CD14-positive monocyte (primary cell): Measurements from ENCODE around the gene APBA2. TPM values are rescaled to one million over a fixed set of nuclear protein-coding genes. Genes with fewer than 3 reads are reported as not detected.

Experiments used
- DNase-seq, 3 donors: peaks; one replicate each; pipeline ENCODE4 v3.0.0-alpha.2; 2011 to 2022
- H2AFZ ChIP-seq: 2 replicates; pipeline ENCODE4 v1.6.0; 2012; ENCODE audit warnings: mild to moderate bottlenecking, low read depth, low read length, inconsistent platforms; ENCODE audit not compliant: insufficient read depth, poor library complexity, severe bottlenecking
- H3K27ac ChIP-seq, 2 donors: 1 replicate in 1 of 2; 2 replicates in 1 of 2; pipeline ENCODE4 v1.5.1; 2012 to 2013; ENCODE audit warnings: low read length in 2 of 2, control low read depth in 1 of 2, inconsistent platforms in 1 of 2, low read depth in 1 of 2, mild to moderate bottlenecking in 1 of 2
- H3K27me3 ChIP-seq, 2 donors: one replicate each; pipeline versions ENCODE4 v1.6.0 to v1.6.1; 2011 to 2013; ENCODE audit warnings: low read length in 2 of 2; ENCODE audit not compliant: control insufficient read depth in 2 of 2, insufficient read depth in 2 of 2
- H3K36me3 ChIP-seq, 2 donors: replicated peaks in 1 of 2; 1 replicate in 1 of 2; 2 replicates in 1 of 2; pipeline versions ENCODE4 v1.5.1 to v1.6.1; 2012 to 2013; ENCODE audit warnings: low read length in 2 of 2, control low read depth in 1 of 2, inconsistent platforms in 1 of 2, mild to moderate bottlenecking in 1 of 2; ENCODE audit not compliant: insufficient read depth in 2 of 2, control insufficient read depth in 1 of 2
- H3K4me1 ChIP-seq, 2 donors: 1 replicate in 1 of 2; 2 replicates in 1 of 2; pipeline versions ENCODE4 v1.5.1 to v1.6.1; 2012 to 2013; ENCODE audit warnings: low read length in 2 of 2, control low read depth in 1 of 2, inconsistent platforms in 1 of 2, mild to moderate bottlenecking in 1 of 2, moderate library complexity in 1 of 2; ENCODE audit not compliant: insufficient read depth in 2 of 2, control insufficient read depth in 1 of 2
- H3K4me2 ChIP-seq: replicated peaks from 2 replicates; pipeline ENCODE3; 2012; ENCODE audit warnings: low read length, moderate library complexity, mild to moderate bottlenecking; ENCODE audit not compliant: poor library complexity, severe bottlenecking; ENCODE audit errors: extremely low read depth
- H3K4me3 ChIP-seq, 3 experiments: fragments of 200-600 bp in 1 of 3; sonication (generic) in 1 of 3; replicated peaks in 1 of 3; 1 replicate in 2 of 3; 2 replicates in 1 of 3; pipeline ENCODE4 v1.5.1; 2011 to 2013; ENCODE audit warnings: low read length in 3 of 3, mild to moderate bottlenecking in 3 of 3, control low read depth in 2 of 3, low read depth in 2 of 3, inconsistent platforms in 1 of 3, moderate library complexity in 1 of 3
- H3K79me2 ChIP-seq: 2 replicates; pipeline ENCODE4 v1.6.0; 2012; ENCODE audit warnings: mild to moderate bottlenecking, control low read depth, inconsistent platforms, low read length, moderate library complexity; ENCODE audit not compliant: insufficient read depth
- H3K9ac ChIP-seq: 2 replicates; pipeline ENCODE4 v1.6.0; 2017; ENCODE audit warnings: low read length, mild to moderate bottlenecking; ENCODE audit not compliant: insufficient read depth, poor library complexity, severe bottlenecking
- H3K9me3 ChIP-seq, 2 donors: replicated peaks in 1 of 2; 1 replicate in 1 of 2; 2 replicates in 1 of 2; pipeline versions ENCODE4 v1.5.1 to v1.6.1; 2012 to 2013; ENCODE audit warnings: low read length in 2 of 2, control low read depth in 1 of 2; ENCODE audit not compliant: control insufficient read depth in 1 of 2, insufficient read depth in 1 of 2
- H4K20me1 ChIP-seq: 2 replicates; pipeline ENCODE4 v1.6.0; 2012; ENCODE audit warnings: mild to moderate bottlenecking, low read length, control low read depth, moderate library complexity; ENCODE audit not compliant: insufficient read depth
- H3K27ac Mint-ChIP-seq, 7 donors: one replicate each; pipeline ENCODE4 v1.8.0; 2020; ENCODE audit warnings: mild to moderate bottlenecking in 7 of 7, mixed read lengths in 7 of 7, moderate library complexity in 6 of 7, inconsistent platforms in 2 of 7
- H3K27me3 Mint-ChIP-seq, 3 donors: one replicate each; pipeline ENCODE4 v1.8.0; 2021 to 2022; ENCODE audit warnings: low read depth in 3 of 3, mild to moderate bottlenecking in 3 of 3, mixed read lengths in 3 of 3, moderate library complexity in 3 of 3, inconsistent platforms in 1 of 3
- H3K36me3 Mint-ChIP-seq, 2 donors: one replicate each; pipeline ENCODE4 v1.8.0; 2020; ENCODE audit warnings: mixed read lengths in 2 of 2, inconsistent platforms in 1 of 2, mild to moderate bottlenecking in 1 of 2
- H3K4me1 Mint-ChIP-seq: one replicate; pipeline ENCODE4 v1.8.0; 2020; ENCODE audit warnings: mild to moderate bottlenecking, mixed read lengths
- H3K4me3 Mint-ChIP-seq, 2 donors: one replicate each; pipeline ENCODE4 v1.8.0; 2020; ENCODE audit warnings: mild to moderate bottlenecking in 2 of 2, mixed read lengths in 2 of 2, moderate library complexity in 1 of 2
- H3K9me3 Mint-ChIP-seq, 7 donors: one replicate each; pipeline ENCODE4 v1.8.0; 2020 to 2022; ENCODE audit warnings: mixed read lengths in 7 of 7, mild to moderate bottlenecking in 6 of 7, moderate library complexity in 6 of 7, inconsistent platforms in 2 of 7
- WGBS: methylation state at CpG from one replicate; pipeline ENCODE4 v1.1.5; 2013; ENCODE audit warnings: missing lambda C conversion rate; ENCODE audit not compliant: insufficient coverage; 5-methylcytosine and 5-hydroxymethylcytosine counted together
- intact Hi-C, 2 donors: fragments of 100-400 bp; cut with micrococcal nuclease; formaldehyde crosslinking; loops; one replicate each; pipeline versions ENCODE4 v1.15.0 to v1.15.1; 2023
- polyA plus RNA-seq, 3 donors: library from polyadenylated mRNA; depleted of rRNA in 1 of 3; unstranded in 2 of 3; stranded (reverse) in 1 of 3; fragments of 300-500 nt in 2 of 3; fragments of >200 nt in 1 of 3; fragmentation: Illumina TruSeq in 2 of 3; gene quantifications; 1 replicate in 2 of 3; 2 replicates in 1 of 3; pipeline ENCODE4 v1.2.3, GENCODE V29; 2012 to 2021
- TF ChIP-seq, protein P1 (sequence below): fragments of 200-600 bp; IDR thresholded peaks from one replicate; pipeline ENCODE4 v1.8.0; 2022; ENCODE audit warnings: antibody characterized with exemption, mild to moderate bottlenecking

APBA2 gene
- polyA plus RNA-seq, 3 donors, result 0.30 TPM; not detected in 2

DNA sequence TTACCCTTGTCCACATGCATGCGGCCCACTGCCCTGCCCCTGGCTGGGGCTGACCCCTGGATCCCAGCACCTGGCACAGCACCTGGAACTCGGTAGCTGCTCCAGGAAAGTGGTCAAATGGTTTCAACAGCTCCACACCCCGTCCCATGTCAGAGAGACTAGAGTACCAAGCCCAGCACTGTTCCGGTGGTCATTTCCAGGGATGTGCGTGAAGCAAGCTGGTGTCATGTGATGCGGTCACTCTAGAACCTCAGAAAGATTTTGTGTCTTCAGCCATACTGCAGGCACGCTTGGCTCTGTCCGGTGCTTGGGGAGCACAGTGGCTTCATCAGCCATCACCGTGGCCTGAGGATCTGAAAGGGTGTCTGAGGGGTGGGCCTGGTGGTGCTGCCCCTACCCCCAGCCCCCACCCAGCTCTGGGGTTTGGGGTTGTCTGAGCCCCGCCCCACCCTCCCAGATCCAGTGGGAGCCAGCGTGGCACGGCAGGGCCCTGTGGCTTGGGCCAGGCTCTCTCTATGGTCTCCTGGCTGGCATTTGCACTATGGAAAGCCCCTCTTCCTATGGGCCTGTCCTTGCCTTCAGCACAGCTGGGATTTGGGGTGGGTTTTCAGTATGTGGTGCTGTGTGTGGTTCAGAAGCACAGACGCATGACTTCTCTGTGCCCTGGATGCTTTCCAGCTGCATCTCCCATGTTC, 15.3 kb downstream of the APBA2 start:
- H3K9ac ChIP-seq, result no peak overlapping the region
- no peak for DNase-seq
- Mint-ChIP-seq H3K4me1 (peaks cover 12% of the 10 kb centered on the region), H3K9me3 (peaks cover 0 to 2% (median 2%) of the 10 kb centered on the region in 7 donors), H3K4me3 (no peak overlapping the region), H3K27me3 (peaks cover 3 to 6% (median 5%) of the 10 kb centered on the region in 3 donors), H3K36me3 (no peaks in the 10 kb centered on the region), H3K27ac (no peak overlapping the region)
- no peak overlapping the region for H2AFZ ChIP-seq
- H3K36me3 ChIP-seq, result no peaks in the 10 kb centered on the region
- H3K4me2 ChIP-seq, result no peak overlapping the region
- H3K27me3 ChIP-seq, result no peaks in the 10 kb centered on the region
- intact Hi-C loops, result no loop called here
- no peak overlapping the region for H3K4me3 ChIP-seq
- WGBS, result 97% methylated on average over 10 of the region's 13 CpGs
- no peak overlapping the region for H3K27ac ChIP-seq
- no peaks in the 10 kb centered on the region for H3K79me2 ChIP-seq
- peaks cover 0 to 4% of the 10 kb centered on the region in 2 donors for H3K4me1 ChIP-seq
- no peaks in the 10 kb centered on the region for H3K9me3 ChIP-seq
- TF ChIP-seq, protein P1, sequence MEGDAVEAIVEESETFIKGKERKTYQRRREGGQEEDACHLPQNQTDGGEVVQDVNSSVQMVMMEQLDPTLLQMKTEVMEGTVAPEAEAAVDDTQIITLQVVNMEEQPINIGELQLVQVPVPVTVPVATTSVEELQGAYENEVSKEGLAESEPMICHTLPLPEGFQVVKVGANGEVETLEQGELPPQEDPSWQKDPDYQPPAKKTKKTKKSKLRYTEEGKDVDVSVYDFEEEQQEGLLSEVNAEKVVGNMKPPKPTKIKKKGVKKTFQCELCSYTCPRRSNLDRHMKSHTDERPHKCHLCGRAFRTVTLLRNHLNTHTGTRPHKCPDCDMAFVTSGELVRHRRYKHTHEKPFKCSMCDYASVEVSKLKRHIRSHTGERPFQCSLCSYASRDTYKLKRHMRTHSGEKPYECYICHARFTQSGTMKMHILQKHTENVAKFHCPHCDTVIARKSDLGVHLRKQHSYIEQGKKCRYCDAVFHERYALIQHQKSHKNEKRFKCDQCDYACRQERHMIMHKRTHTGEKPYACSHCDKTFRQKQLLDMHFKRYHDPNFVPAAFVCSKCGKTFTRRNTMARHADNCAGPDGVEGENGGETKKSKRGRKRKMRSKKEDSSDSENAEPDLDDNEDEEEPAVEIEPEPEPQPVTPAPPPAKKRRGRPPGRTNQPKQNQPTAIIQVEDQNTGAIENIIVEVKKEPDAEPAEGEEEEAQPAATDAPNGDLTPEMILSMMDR, result no peak
- no peaks in the 10 kb centered on the region for H4K20me1 ChIP-seq

DNA sequence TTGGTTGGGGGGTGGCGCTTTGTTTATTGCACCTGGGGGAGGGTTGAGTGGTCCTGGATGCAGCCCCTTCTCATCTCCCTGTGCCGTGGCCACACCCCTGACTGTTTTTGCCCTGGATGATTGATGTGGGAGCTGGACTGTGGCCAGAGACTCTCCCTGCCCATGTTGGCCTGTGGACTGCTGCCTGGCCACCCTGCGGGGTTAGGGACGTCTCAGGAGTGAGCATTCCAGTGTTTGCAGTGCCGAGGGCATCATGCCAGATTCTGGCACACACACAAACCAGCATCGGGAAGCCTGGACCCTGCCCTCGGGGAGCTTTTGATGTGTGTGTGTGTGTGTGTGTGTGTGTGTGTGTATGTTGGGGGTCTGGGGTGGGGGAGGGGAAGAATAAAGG, 15.8 kb downstream of the APBA2 start:
- no peak overlapping the region for H3K4me2 ChIP-seq
- no peak overlapping the region for H3K4me3 Mint-ChIP-seq
- H2AFZ ChIP-seq, result no peak overlapping the region
- H3K36me3 Mint-ChIP-seq, result no peaks in the 10 kb centered on the region
- H3K4me3 ChIP-seq, result no peak overlapping the region
- WGBS, result 97% methylated on average over 5 of the region's 7 CpGs
- TF ChIP-seq, protein P1, result no peak
- H3K27me3 ChIP-seq, result no peaks in the 10 kb centered on the region
- H3K27me3 Mint-ChIP-seq, result peaks cover 3 to 6% (median 5%) of the 10 kb centered on the region in 3 donors
- intact Hi-C loops, result no loop called here
- H3K27ac Mint-ChIP-seq, result no peak overlapping the region
- no peaks in the 10 kb centered on the region for H3K36me3 ChIP-seq
- H3K79me2 ChIP-seq, result no peaks in the 10 kb centered on the region
- no peak overlapping the region for H3K27ac ChIP-seq
- no peak for DNase-seq
- H3K4me1 Mint-ChIP-seq, result peaks cover 12% of the 10 kb centered on the region
- H3K9ac ChIP-seq, result no peak overlapping the region
- peaks cover 0 to 2% (median 0%) of the 10 kb centered on the region in 7 donors for H3K9me3 Mint-ChIP-seq
- no peaks in the 10 kb centered on the region for H4K20me1 ChIP-seq
- H3K4me1 ChIP-seq, result peaks cover 0 to 4% of the 10 kb centered on the region in 2 donors
- no peaks in the 10 kb centered on the region for H3K9me3 ChIP-seq
